Prostate gland (tissue), 2 donors: ENCODE results near the gene SHROOM3. TPM values are rescaled to one million over a fixed set of nuclear protein-coding genes. Genes with fewer than 3 reads are reported as not detected.

Experiments used
- DNase-seq: peaks from one replicate; pipeline ENCODE4 v3.0.0-alpha.2; 2019; ENCODE audit warnings: low spot score
- H3K27ac ChIP-seq, 2 donors: fragments of 200-600 bp; sonication (generic); 2 replicates each; pipeline ENCODE4 v1.5.1; 2017 to 2019
- H3K27me3 ChIP-seq: fragments of 200-600 bp; sonication (generic); replicated peaks from 2 replicates; pipeline ENCODE4 v1.5.1; 2019; ENCODE audit not compliant: insufficient read depth
- H3K36me3 ChIP-seq, 2 donors: fragments of 200-600 bp; sonication (generic); 1 replicate in 1 of 2; 2 replicates in 1 of 2; pipeline versions ENCODE4 v1.5.1 to v1.8.1; 2017 to 2019
- H3K4me1 ChIP-seq: fragments of 200-600 bp; sonication (generic); replicated peaks from 2 replicates; pipeline ENCODE4 v1.5.1; 2019
- H3K4me3 ChIP-seq, 2 donors: fragments of 200-600 bp; sonication (generic); 2 replicates each; pipeline ENCODE4 v1.5.1; 2017 to 2019
- H3K9me3 ChIP-seq: fragments of 200-600 bp; sonication (generic); 2 replicates; pipeline ENCODE4 v1.5.1; 2017
- POLR2A ChIP-seq: fragments of 450-650 bp; IDR thresholded peaks from one replicate; pipeline ENCODE4 v1.6.1; 2016; ENCODE audit warnings: antibody characterized with exemption, mild to moderate bottlenecking
- POLR2AphosphoS5 ChIP-seq: sonication (generic); formaldehyde crosslinking; IDR thresholded peaks from one replicate; pipeline ENCODE4 v1.6.1; 2017; ENCODE audit warnings: antibody characterized with exemption
- WGBS: methylation state at CpG from one replicate; pipeline ENCODE4 v1.1.5; 2018; 5-methylcytosine and 5-hydroxymethylcytosine counted together
- intact Hi-C: fragments of 100-400 bp; cut with DNase I; formaldehyde crosslinking; loops from one replicate; pipeline ENCODE4 v1.14.2; 2022
- total RNA-seq, 2 donors: library from RNA; depleted of rRNA; stranded (reverse); fragments of >200 nt; gene quantifications; one replicate each; pipeline ENCODE4 v1.1.0, GENCODE V29; 2016
- TF ChIP-seq, protein P1 (sequence below), 4 experiments: fragments of 200-600 bp in 2 of 4; fragments of 450-650 bp in 2 of 4; sonication (generic) in 2 of 4; IDR thresholded peaks; 1 replicate in 3 of 4; 2 replicates in 1 of 4; pipeline ENCODE4 v1.5.1; 2016 to 2019; ENCODE audit warnings: antibody characterized with exemption in 4 of 4, mild to moderate bottlenecking in 2 of 4, moderate library complexity in 2 of 4

SHROOM3 gene
- total RNA-seq, 2 donors from 2014 or later, result 107 to 137 TPM

GRCh38 chr4:76740866-76741662, 306.0 kb downstream of the SHROOM3 start:
- H3K36me3 ChIP-seq, result peaks cover 0 to 4% of the 10 kb centered on the region in 2 donors
- WGBS, result 97% methylated on average over 85 of the region's 85 CpGs
- intact Hi-C loops, result no loop called here

GRCh38 chr4:76741663-76742020, 306.6 kb downstream of the SHROOM3 start:
- DNase-seq, result no peak
- Histone ChIP-seq H3K27ac (no peak overlapping the region), H3K4me3 (no peak overlapping the region), H3K36me3 (peaks cover 0 to 4% of the 10 kb centered on the region in 2 donors), H3K9me3 (no peaks in the 10 kb centered on the region), H3K27me3 (no peaks in the 10 kb centered on the region), H3K4me1 (no peaks in the 10 kb centered on the region)
- 96% methylated on average over 26 of the region's 26 CpGs for WGBS
- intact Hi-C loops, result no loop called here
- TF ChIP-seq, protein P1, sequence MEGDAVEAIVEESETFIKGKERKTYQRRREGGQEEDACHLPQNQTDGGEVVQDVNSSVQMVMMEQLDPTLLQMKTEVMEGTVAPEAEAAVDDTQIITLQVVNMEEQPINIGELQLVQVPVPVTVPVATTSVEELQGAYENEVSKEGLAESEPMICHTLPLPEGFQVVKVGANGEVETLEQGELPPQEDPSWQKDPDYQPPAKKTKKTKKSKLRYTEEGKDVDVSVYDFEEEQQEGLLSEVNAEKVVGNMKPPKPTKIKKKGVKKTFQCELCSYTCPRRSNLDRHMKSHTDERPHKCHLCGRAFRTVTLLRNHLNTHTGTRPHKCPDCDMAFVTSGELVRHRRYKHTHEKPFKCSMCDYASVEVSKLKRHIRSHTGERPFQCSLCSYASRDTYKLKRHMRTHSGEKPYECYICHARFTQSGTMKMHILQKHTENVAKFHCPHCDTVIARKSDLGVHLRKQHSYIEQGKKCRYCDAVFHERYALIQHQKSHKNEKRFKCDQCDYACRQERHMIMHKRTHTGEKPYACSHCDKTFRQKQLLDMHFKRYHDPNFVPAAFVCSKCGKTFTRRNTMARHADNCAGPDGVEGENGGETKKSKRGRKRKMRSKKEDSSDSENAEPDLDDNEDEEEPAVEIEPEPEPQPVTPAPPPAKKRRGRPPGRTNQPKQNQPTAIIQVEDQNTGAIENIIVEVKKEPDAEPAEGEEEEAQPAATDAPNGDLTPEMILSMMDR (IDR thresholded peaks at IDR 0.05), result no peak
- no peak for TF ChIP-seq POLR2AphosphoS5
- no peak for TF ChIP-seq POLR2A

More at GRCh38 chr4:76740866-76741662, 306.0 kb downstream of the SHROOM3 start:
- H3K27ac ChIP-seq, result no peak overlapping the region
- no peaks in the 10 kb centered on the region for H3K27me3 ChIP-seq
- no peaks in the 10 kb centered on the region for H3K9me3 ChIP-seq
- no peaks in the 10 kb centered on the region for H3K4me1 ChIP-seq
- no peak for TF ChIP-seq POLR2AphosphoS5
- TF ChIP-seq, protein P1 (IDR thresholded peaks at IDR 0.05), result no peak
- H3K4me3 ChIP-seq, result no peak overlapping the region
- DNase-seq, result no peak

GRCh38 chr4:76744241-76744921, 309.4 kb downstream of the SHROOM3 start:
- Histone ChIP-seq H3K4me3 (no peak overlapping the region), H3K27me3 (no peaks in the 10 kb centered on the region), H3K9me3 (no peaks in the 10 kb centered on the region), H3K4me1 (no peaks in the 10 kb centered on the region), H3K27ac (no peak overlapping the region), H3K36me3 (peaks cover 0 to 4% of the 10 kb centered on the region in 2 donors)
- no peak for TF ChIP-seq POLR2AphosphoS5
- TF ChIP-seq, protein P1 (IDR thresholded peaks at IDR 0.05), result no peak
- no peak for TF ChIP-seq POLR2A
- intact Hi-C loops, result no loop called here
- no peak for DNase-seq
- WGBS, result 81% methylated on average over 1 of the region's 1 CpG

- intact Hi-C loops, result no loop called here
- Histone ChIP-seq H3K4me3 (no peak overlapping the region), H3K27ac (no peak overlapping the region), H3K4me1 (no peaks in the 10 kb centered on the region), H3K9me3 (no peaks in the 10 kb centered on the region), H3K36me3 (no peaks in the 10 kb centered on the region), H3K27me3 (no peaks in the 10 kb centered on the region)
- WGBS, result 95% methylated on average over 1 of the region's 1 CpG
- TF ChIP-seq POLR2AphosphoS5 (no peak), POLR2A (no peak)
- no peak for DNase-seq
These were observed 310.2 kb downstream of the SHROOM3 start for GRCh38 chr4:76745240-76745639.

DNA sequence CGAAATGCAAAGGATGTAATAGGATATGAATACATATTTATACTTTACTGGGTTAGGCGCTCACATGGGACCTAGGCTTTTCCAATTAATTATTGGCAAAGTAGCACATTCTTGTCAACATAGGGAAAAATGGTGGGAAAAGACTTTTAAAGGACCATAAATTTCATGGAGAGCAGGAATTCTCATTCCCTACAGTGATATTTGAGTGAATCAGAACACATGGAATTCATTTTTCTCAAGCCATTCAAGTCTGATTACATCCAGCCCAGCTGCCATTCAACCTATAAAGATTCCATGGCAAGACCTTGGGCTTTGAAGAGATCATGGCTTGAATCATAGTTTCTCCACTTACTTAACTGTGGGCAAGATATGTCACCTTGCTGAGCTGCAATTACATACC, 312.5 kb downstream of the SHROOM3 start:
- DNase-seq, result no peak
- Histone ChIP-seq H3K4me3 (no peak overlapping the region), H3K27me3 (no peaks in the 10 kb centered on the region), H3K4me1 (no peaks in the 10 kb centered on the region), H3K36me3 (no peaks in the 10 kb centered on the region), H3K9me3 (no peaks in the 10 kb centered on the region), H3K27ac (no peak overlapping the region)
- no peak for TF ChIP-seq POLR2A
- TF ChIP-seq, protein P1 (IDR thresholded peaks at IDR 0.05), result no peak
- no peak for TF ChIP-seq POLR2AphosphoS5
- WGBS, result 86% methylated on average over 2 of the region's 2 CpGs
- intact Hi-C loops, result no loop called here
